ENCODE results near the gene CREB3L1.
A peak's percentile ranks its signal among the peaks of the same experiment; 100 is the strongest.

DNA sequence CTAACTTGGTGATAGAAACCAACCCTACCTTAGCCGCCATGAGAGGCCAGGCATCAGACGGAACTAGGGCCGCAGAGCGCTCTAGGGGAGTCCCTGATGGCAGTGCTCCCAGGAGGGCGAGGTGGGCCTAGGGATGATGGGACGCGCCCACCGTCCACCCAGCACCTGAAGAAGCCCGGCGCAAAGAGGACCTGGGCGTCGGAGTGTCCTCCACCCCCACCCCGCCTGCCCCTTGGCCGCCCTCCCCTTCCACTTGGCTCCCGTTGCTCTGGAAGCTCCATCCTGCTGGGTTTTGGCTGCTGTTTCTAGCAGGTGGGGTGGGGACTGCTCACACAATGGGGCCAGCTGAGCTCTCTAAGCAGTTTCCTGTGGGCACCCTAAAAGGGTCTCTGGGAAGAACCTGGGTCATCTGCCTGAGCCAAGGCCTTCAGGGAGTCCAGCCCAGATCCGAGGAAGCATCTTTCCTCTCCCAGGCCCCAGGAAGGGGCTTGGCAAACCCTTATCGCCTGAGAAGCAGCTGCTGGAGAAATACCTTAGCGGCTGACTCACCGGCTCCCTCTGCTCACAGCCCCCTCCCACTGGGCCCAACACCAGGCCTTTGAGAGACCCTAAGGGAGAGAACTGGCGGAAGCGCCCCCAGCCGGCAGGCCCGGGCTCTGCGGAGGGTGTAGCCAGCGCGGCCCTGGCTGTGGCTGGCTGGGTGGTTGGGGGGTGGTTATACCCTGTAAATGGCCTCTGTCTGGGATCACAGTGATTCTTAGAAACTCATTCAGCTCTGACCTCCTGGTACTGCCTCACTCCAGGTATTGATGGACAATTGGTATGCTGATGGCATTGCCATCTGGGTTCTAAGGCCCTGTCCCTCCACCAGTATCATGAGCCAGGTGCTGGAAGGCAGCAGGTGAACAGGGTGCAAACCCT is 19.3 kb downstream of the CREB3L1 start:
- TF ChIP-seq, protein P1, sequence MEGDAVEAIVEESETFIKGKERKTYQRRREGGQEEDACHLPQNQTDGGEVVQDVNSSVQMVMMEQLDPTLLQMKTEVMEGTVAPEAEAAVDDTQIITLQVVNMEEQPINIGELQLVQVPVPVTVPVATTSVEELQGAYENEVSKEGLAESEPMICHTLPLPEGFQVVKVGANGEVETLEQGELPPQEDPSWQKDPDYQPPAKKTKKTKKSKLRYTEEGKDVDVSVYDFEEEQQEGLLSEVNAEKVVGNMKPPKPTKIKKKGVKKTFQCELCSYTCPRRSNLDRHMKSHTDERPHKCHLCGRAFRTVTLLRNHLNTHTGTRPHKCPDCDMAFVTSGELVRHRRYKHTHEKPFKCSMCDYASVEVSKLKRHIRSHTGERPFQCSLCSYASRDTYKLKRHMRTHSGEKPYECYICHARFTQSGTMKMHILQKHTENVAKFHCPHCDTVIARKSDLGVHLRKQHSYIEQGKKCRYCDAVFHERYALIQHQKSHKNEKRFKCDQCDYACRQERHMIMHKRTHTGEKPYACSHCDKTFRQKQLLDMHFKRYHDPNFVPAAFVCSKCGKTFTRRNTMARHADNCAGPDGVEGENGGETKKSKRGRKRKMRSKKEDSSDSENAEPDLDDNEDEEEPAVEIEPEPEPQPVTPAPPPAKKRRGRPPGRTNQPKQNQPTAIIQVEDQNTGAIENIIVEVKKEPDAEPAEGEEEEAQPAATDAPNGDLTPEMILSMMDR (conservative IDR thresholded peaks at IDR 0.05 in 1 of 2, IDR thresholded peaks at IDR 0.05 in 1 of 2; ENCODE audit: extremely low read depth in 1 of 2, insufficient read depth in 1 of 2, low read depth in 1 of 2, low read length in 2 of 2) = peak in 1 of 2 donors; percentile 25
- no peak for TF ChIP-seq EZH2 (IDR thresholded peaks at IDR 0.05; ENCODE audit: borderline replicate concordance, low read length)

Measured in mammary epithelial cell (primary cell).